Liver (tissue), 9 donors: ENCODE results near the gene ZNF827. TPM values are rescaled to one million over a fixed set of nuclear protein-coding genes. Genes with fewer than 3 reads are reported as not detected.

Experiments
- DNase-seq: peaks from one replicate; pipeline ENCODE4 v3.0.0-alpha.2; 2017; ENCODE audit warnings: low spot score
- H3K27ac ChIP-seq, 2 donors: one replicate each; pipeline ENCODE4 v1.7.0; 2013; ENCODE audit warnings: inconsistent platforms in 2 of 2, low read length in 2 of 2, control low read depth in 1 of 2, low read depth in 1 of 2, mild to moderate bottlenecking in 1 of 2
- H3K27me3 ChIP-seq, 4 donors: one replicate each; pipeline versions ENCODE4 v1.6.1 to v1.7.0; 2013; ENCODE audit warnings: low read length in 3 of 4, inconsistent platforms in 1 of 4, mild to moderate bottlenecking in 1 of 4, moderate library complexity in 1 of 4; ENCODE audit not compliant: control insufficient read depth in 4 of 4, insufficient read depth in 4 of 4
- H3K36me3 ChIP-seq, 4 donors: one replicate each; pipeline versions ENCODE4 v1.6.1 to v1.7.0; 2013; ENCODE audit warnings: low read length in 3 of 4, mild to moderate bottlenecking in 3 of 4, low read depth in 1 of 4, moderate library complexity in 1 of 4; ENCODE audit not compliant: control insufficient read depth in 4 of 4, insufficient read depth in 3 of 4
- H3K4me1 ChIP-seq, 4 donors: one replicate each; pipeline versions ENCODE4 v1.6.1 to v1.7.0; 2013; ENCODE audit warnings: low read length in 3 of 4, mild to moderate bottlenecking in 3 of 4, moderate library complexity in 1 of 4; ENCODE audit not compliant: control insufficient read depth in 4 of 4, insufficient read depth in 4 of 4
- H3K4me3 ChIP-seq, 3 donors: one replicate each; pipeline versions ENCODE4 v1.6.1 to v1.7.0; 2013; ENCODE audit warnings: low read length in 3 of 3, control low read depth in 1 of 3, low read depth in 1 of 3, mild to moderate bottlenecking in 1 of 3
- H3K9ac ChIP-seq, 2 donors: one replicate each; pipeline ENCODE4 v1.7.0; 2013; ENCODE audit warnings: low read length in 2 of 2, mild to moderate bottlenecking in 2 of 2, moderate library complexity in 2 of 2, control low read depth in 1 of 2, low read depth in 1 of 2
- H3K9me3 ChIP-seq, 4 donors: one replicate each; pipeline versions ENCODE4 v1.6.1 to v1.7.0; 2013; ENCODE audit warnings: low read length in 3 of 4; ENCODE audit not compliant: control insufficient read depth in 4 of 4
- CTCF ChIP-seq: fragments of 150-350 bp; IDR thresholded peaks from 2 replicates; pipeline ENCODE4 v1.5.1; 2017; ENCODE audit warnings: improper control_type of control experiment, low read depth, low read length; ENCODE audit not compliant: missing input control
- EGR1 ChIP-seq, 2 donors: IDR thresholded peaks; 2 replicates each; pipeline ENCODE4 v1.6.1; 2016 to 2018; ENCODE audit warnings: antibody characterized with exemption in 2 of 2, low read depth in 2 of 2
- FOXA1 ChIP-seq: IDR thresholded peaks from 2 replicates; pipeline ENCODE4 v1.6.1; 2016; ENCODE audit warnings: antibody characterized with exemption
- FOXA2 ChIP-seq: IDR thresholded peaks from 2 replicates; pipeline ENCODE4 v1.6.1; 2016; ENCODE audit warnings: antibody characterized with exemption
- GABPA ChIP-seq, 2 donors: IDR thresholded peaks in 1 of 2; conservative IDR thresholded peaks in 1 of 2; 2 replicates each; pipeline ENCODE4 v1.6.1; 2016; ENCODE audit warnings: antibody characterized with exemption in 2 of 2, mild to moderate bottlenecking in 1 of 2, moderate library complexity in 1 of 2
- HNF4A ChIP-seq, 2 donors: conservative IDR thresholded peaks; 2 replicates each; pipeline ENCODE4 v1.6.1; 2016; ENCODE audit warnings: antibody characterized with exemption in 2 of 2, mild to moderate bottlenecking in 2 of 2
- HNF4G ChIP-seq: IDR thresholded peaks from 2 replicates; pipeline ENCODE4 v1.6.1; 2016; ENCODE audit warnings: antibody characterized with exemption
- JUND ChIP-seq, 2 donors: IDR thresholded peaks; 2 replicates each; pipeline ENCODE4 v1.6.1; 2016; ENCODE audit warnings: antibody characterized with exemption in 2 of 2
- NR2F2 ChIP-seq: IDR thresholded peaks from 2 replicates; pipeline ENCODE4 v1.6.1; 2016; ENCODE audit warnings: antibody characterized with exemption
- RAD21 ChIP-seq, 2 donors: IDR thresholded peaks; 2 replicates each; pipeline ENCODE4 v1.6.1; 2016; ENCODE audit warnings: antibody characterized with exemption in 2 of 2, mild to moderate bottlenecking in 2 of 2
- RXRA ChIP-seq, 2 donors: IDR thresholded peaks; 2 replicates each; pipeline ENCODE4 v1.6.1; 2017 to 2018; ENCODE audit warnings: antibody characterized with exemption in 2 of 2, mild to moderate bottlenecking in 1 of 2
- SP1 ChIP-seq: IDR thresholded peaks from 2 replicates; pipeline ENCODE4 v1.6.1; 2018; ENCODE audit warnings: antibody characterized with exemption, mild to moderate bottlenecking
- TAF1 ChIP-seq: conservative IDR thresholded peaks from 2 replicates; pipeline ENCODE4 v1.6.1; 2016; ENCODE audit warnings: antibody characterized with exemption, mild to moderate bottlenecking
- YY1 ChIP-seq: IDR thresholded peaks from 2 replicates; pipeline ENCODE4 v1.6.1; 2016; ENCODE audit warnings: antibody characterized with exemption, mild to moderate bottlenecking
- WGBS: extraction: QIAGEN DNeasy Blood & Tissue Kit; methylation state at CpG from one replicate; pipeline ENCODE4 v1.1.7; 2013; 5-methylcytosine and 5-hydroxymethylcytosine counted together
- polyA plus RNA-seq, 2 donors: library from polyadenylated mRNA; stranded (reverse) in 1 of 2; unstranded in 1 of 2; fragments of 200-250 nt in 1 of 2; fragments of >200 nt in 1 of 2; fragmentation: Nextera tagmentation in 1 of 2; extraction: Ambion mirVana in 1 of 2; gene quantifications; one replicate each; pipeline versions ENCODE4 v1.2.1 to v1.2.3, GENCODE V29; 2013 to 2015
- total RNA-seq, 2 donors: library from RNA; depleted of rRNA; stranded (reverse); fragments of >200 nt; gene quantifications; one replicate each; pipeline ENCODE4 v1.2.3, GENCODE V29; 2014
- TF ChIP-seq, protein P1 (sequence below): IDR thresholded peaks from 2 replicates; pipeline ENCODE4 v1.6.1; 2016; ENCODE audit warnings: antibody characterized with exemption, mild to moderate bottlenecking
- TF ChIP-seq, protein P2 (sequence below): IDR thresholded peaks from 2 replicates; pipeline ENCODE4 v1.6.1; 2016; ENCODE audit warnings: antibody characterized with exemption
- TF ChIP-seq, protein P3 (sequence below): IDR thresholded peaks from 2 replicates; pipeline ENCODE4 v1.6.1; 2016; ENCODE audit warnings: antibody characterized with exemption
- TF ChIP-seq, protein P4 (sequence below): IDR thresholded peaks from 2 replicates; pipeline ENCODE4 v1.6.1; 2016; ENCODE audit warnings: antibody characterized with exemption
- donor health status: healthy.
- donor health status: healthy.
- donor health status: healthy.
- donor health status: healthy.
- donor health status: healthy.

Gene ZNF827
- total and polyA plus RNA-seq, 4 donors = 0.46 to 2.9 (median 1.2) TPM

DNA sequence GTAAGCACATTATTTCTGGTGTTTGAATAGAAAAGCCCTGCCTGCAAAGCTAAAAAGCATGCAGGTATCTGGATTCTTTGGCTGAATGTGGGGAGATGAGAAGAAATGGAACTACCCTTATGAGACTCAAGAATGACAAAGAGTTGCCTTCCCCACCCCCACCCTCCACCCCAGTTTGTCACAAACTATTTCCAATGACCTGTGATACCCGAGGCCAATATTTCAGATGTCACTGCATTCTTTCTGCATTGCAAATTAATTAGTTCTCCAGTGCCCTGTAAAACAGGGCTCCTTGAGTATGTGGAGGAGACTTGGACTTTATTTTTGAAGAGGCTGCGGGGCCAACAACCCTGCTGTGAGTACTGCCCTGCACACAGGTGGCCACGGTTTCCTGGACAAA, 116.4 kb downstream of the ZNF827 start:
- H3K9ac ChIP-seq = no peak overlapping the region
- no peak overlapping the region for H3K27ac ChIP-seq
- H3K27me3 ChIP-seq = no peaks in the 10 kb centered on the region
- 93% methylated on average over 3 of the region's 3 CpGs for WGBS
- no peaks in the 10 kb centered on the region for H3K4me1 ChIP-seq
- DNase-seq = no peak
- no peak for TF ChIP-seq GABPA (IDR thresholded peaks at IDR 0.05 in 1 of 2, conservative IDR thresholded peaks at IDR 0.05 in 1 of 2)
- no peaks in the 10 kb centered on the region for H3K9me3 ChIP-seq
- no peak overlapping the region for H3K4me3 ChIP-seq
- no peaks in the 10 kb centered on the region for H3K36me3 ChIP-seq

GRCh38 chr4:145821766-145822165, 116.9 kb downstream of the ZNF827 start:
- H3K27ac ChIP-seq = no peak overlapping the region
- no peak overlapping the region for H3K4me3 ChIP-seq
- no peaks in the 10 kb centered on the region for H3K9me3 ChIP-seq
- no peaks in the 10 kb centered on the region for H3K36me3 ChIP-seq
- DNase-seq = no peak
- TF ChIP-seq YY1 (no peak), JUND (IDR thresholded peaks at IDR 0.05) (no peak), FOXA1 (no peak), RXRA (IDR thresholded peaks at IDR 0.05) (no peak), GABPA (IDR thresholded peaks at IDR 0.05 in 1 of 2, conservative IDR thresholded peaks at IDR 0.05 in 1 of 2) (no peak), RAD21 (IDR thresholded peaks at IDR 0.05) (no peak), EGR1 (IDR thresholded peaks at IDR 0.05; ENCODE audit: low read depth in 2 of 2) (no peak), HNF4A (conservative IDR thresholded peaks at IDR 0.05) (no peak), HNF4G (no peak), CTCF (no peak), FOXA2 (no peak), TAF1 (no peak), SP1 (no peak), NR2F2 (no peak)
- TF ChIP-seq, protein P1, sequence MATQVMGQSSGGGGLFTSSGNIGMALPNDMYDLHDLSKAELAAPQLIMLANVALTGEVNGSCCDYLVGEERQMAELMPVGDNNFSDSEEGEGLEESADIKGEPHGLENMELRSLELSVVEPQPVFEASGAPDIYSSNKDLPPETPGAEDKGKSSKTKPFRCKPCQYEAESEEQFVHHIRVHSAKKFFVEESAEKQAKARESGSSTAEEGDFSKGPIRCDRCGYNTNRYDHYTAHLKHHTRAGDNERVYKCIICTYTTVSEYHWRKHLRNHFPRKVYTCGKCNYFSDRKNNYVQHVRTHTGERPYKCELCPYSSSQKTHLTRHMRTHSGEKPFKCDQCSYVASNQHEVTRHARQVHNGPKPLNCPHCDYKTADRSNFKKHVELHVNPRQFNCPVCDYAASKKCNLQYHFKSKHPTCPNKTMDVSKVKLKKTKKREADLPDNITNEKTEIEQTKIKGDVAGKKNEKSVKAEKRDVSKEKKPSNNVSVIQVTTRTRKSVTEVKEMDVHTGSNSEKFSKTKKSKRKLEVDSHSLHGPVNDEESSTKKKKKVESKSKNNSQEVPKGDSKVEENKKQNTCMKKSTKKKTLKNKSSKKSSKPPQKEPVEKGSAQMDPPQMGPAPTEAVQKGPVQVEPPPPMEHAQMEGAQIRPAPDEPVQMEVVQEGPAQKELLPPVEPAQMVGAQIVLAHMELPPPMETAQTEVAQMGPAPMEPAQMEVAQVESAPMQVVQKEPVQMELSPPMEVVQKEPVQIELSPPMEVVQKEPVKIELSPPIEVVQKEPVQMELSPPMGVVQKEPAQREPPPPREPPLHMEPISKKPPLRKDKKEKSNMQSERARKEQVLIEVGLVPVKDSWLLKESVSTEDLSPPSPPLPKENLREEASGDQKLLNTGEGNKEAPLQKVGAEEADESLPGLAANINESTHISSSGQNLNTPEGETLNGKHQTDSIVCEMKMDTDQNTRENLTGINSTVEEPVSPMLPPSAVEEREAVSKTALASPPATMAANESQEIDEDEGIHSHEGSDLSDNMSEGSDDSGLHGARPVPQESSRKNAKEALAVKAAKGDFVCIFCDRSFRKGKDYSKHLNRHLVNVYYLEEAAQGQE = no peak
- TF ChIP-seq, protein P2, sequence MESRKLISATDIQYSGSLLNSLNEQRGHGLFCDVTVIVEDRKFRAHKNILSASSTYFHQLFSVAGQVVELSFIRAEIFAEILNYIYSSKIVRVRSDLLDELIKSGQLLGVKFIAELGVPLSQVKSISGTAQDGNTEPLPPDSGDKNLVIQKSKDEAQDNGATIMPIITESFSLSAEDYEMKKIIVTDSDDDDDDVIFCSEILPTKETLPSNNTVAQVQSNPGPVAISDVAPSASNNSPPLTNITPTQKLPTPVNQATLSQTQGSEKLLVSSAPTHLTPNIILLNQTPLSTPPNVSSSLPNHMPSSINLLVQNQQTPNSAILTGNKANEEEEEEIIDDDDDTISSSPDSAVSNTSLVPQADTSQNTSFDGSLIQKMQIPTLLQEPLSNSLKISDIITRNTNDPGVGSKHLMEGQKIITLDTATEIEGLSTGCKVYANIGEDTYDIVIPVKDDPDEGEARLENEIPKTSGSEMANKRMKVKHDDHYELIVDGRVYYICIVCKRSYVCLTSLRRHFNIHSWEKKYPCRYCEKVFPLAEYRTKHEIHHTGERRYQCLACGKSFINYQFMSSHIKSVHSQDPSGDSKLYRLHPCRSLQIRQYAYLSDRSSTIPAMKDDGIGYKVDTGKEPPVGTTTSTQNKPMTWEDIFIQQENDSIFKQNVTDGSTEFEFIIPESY = no peak
- TF ChIP-seq, protein P3, sequence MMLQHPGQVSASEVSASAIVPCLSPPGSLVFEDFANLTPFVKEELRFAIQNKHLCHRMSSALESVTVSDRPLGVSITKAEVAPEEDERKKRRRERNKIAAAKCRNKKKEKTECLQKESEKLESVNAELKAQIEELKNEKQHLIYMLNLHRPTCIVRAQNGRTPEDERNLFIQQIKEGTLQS = no peak
- TF ChIP-seq, protein P4, sequence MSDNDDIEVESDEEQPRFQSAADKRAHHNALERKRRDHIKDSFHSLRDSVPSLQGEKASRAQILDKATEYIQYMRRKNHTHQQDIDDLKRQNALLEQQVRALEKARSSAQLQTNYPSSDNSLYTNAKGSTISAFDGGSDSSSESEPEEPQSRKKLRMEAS = no peak
- no peaks in the 10 kb centered on the region for H3K27me3 ChIP-seq
- WGBS = 92% methylated on average over 4 of the region's 4 CpGs
- H3K9ac ChIP-seq = no peak overlapping the region
- no peaks in the 10 kb centered on the region for H3K4me1 ChIP-seq
